CD4-positive, alpha-beta T cell treated with Interleukin-1 beta for 1 hour (primary cell): ENCODE results near the gene CDH12.
"Not testable (repeated sequence)": the region's sequence is repeated elsewhere in the genome, so short reads cannot be mapped to it uniquely, and the experiment has no call there.

Experiments
- DNase-seq, 2 donors: peaks; one replicate each; pipeline ENCODE4 v3.0.0-alpha.2; 2020 to 2022

CDH12 gene

GRCh38 chr5:22250528-22250927, 602.6 kb downstream of the CDH12 start:
- DNase-seq = no peak

GRCh38 chr5:22249209-22249729, 603.9 kb downstream of the CDH12 start:
- no peak for DNase-seq

GRCh38 chr5:22245770-22246169, 607.4 kb downstream of the CDH12 start:
- no peak for DNase-seq

GRCh38 chr5:22242532-22242931, 610.6 kb downstream of the CDH12 start:
- no peak for DNase-seq

GRCh38 chr5:22238047-22238446, 615.1 kb downstream of the CDH12 start:
- DNase-seq = no peak

GRCh38 chr5:22226423-22226822, 626.7 kb downstream of the CDH12 start:
- no peak for DNase-seq

GRCh38 chr5:22223079-22223478, 630.1 kb downstream of the CDH12 start:
- DNase-seq = no peak

- DNase-seq = not testable (repeated sequence)
Measured at GRCh38 chr5:22213703-22214495, 639.2 kb downstream of the CDH12 start.

- DNase-seq = not testable (repeated sequence)
Measured at GRCh38 chr5:22212254-22212991, 640.7 kb downstream of the CDH12 start.

- not testable (repeated sequence) for DNase-seq
Measured at GRCh38 chr5:22208463-22208862, 644.7 kb downstream of the CDH12 start.

GRCh38 chr5:22188651-22189050, 664.5 kb downstream of the CDH12 start:
- DNase-seq = not testable (repeated sequence)

- not testable (repeated sequence) for DNase-seq
Measured at GRCh38 chr5:22187632-22188228, 665.4 kb downstream of the CDH12 start.

GRCh38 chr5:22169226-22169625, 683.9 kb downstream of the CDH12 start:
- DNase-seq = not testable (repeated sequence)

GRCh38 chr5:22168704-22169103, 684.4 kb downstream of the CDH12 start:
- DNase-seq = not testable (repeated sequence)

GRCh38 chr5:22165931-22166330, 687.2 kb downstream of the CDH12 start:
- not testable (repeated sequence) for DNase-seq

GRCh38 chr5:22164910-22165748, 688.0 kb downstream of the CDH12 start:
- not testable (repeated sequence) for DNase-seq

GRCh38 chr5:22156953-22157352, 696.2 kb downstream of the CDH12 start:
- DNase-seq = not testable (repeated sequence)

- not testable (repeated sequence) for DNase-seq
Measured at GRCh38 chr5:22154779-22155178, 698.4 kb downstream of the CDH12 start.

GRCh38 chr5:22151801-22152200, 701.3 kb downstream of the CDH12 start:
- DNase-seq = not testable (repeated sequence)

- DNase-seq = not testable (repeated sequence)
Measured at GRCh38 chr5:22140418-22140817, 712.7 kb downstream of the CDH12 start.

GRCh38 chr5:22139662-22140300, 713.4 kb downstream of the CDH12 start:
- DNase-seq = not testable (repeated sequence)

- no peak for DNase-seq
Measured at GRCh38 chr5:22111320-22111719, 741.8 kb downstream of the CDH12 start.
